GM15510 (cell line): Measurements from ENCODE around the gene MSI2.

Source experiments
- POLR2A ChIP-seq: IDR thresholded peaks from 3 replicates; pipeline ENCODE4 v1.6.1; 2011; ENCODE audit warnings: borderline replicate concordance; ENCODE audit not compliant: insufficient read length; ENCODE audit errors: extremely low read depth

The MSI2 gene

DNA sequence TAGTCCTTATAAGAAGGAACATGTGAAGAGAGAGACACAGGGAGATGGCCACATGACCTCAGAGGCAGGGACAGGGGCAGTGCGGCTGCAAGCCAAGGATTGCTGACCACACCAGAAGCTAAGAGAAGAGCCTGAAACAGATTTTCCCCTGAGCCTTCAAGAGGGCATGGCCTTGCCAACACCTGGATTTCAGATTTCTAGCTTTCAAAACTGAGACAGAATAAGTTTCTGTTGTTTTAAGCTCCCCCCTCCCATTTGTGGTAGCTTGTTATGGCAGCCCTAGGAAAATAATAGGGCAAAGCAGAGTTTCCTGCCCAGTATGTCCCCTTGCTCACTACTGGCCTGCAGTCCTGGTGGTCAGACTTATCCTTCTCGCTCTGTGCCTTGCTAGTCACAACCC is 284.3 kb downstream of the MSI2 start:
- no peak for TF ChIP-seq POLR2A

DNA sequence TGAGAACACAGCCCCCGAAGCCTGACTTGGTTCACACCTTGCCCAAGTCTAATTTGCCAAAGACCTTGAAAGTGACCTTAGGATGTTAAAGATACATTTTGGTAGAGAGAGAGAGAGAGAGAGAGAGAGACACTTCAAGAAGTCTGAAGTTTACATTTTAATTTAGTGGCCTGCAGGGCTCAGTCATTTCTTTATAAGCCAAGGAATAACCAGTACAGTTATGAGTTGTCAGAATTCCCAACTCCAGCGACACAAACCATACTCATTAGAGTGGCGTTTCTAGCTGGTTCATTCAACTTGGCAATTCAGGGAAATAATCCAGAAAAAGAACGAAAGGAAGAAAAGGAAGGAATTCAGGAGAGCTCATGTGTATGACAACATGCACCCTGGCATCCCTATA is 284.7 kb downstream of the MSI2 start:
- no peak for TF ChIP-seq POLR2A

DNA sequence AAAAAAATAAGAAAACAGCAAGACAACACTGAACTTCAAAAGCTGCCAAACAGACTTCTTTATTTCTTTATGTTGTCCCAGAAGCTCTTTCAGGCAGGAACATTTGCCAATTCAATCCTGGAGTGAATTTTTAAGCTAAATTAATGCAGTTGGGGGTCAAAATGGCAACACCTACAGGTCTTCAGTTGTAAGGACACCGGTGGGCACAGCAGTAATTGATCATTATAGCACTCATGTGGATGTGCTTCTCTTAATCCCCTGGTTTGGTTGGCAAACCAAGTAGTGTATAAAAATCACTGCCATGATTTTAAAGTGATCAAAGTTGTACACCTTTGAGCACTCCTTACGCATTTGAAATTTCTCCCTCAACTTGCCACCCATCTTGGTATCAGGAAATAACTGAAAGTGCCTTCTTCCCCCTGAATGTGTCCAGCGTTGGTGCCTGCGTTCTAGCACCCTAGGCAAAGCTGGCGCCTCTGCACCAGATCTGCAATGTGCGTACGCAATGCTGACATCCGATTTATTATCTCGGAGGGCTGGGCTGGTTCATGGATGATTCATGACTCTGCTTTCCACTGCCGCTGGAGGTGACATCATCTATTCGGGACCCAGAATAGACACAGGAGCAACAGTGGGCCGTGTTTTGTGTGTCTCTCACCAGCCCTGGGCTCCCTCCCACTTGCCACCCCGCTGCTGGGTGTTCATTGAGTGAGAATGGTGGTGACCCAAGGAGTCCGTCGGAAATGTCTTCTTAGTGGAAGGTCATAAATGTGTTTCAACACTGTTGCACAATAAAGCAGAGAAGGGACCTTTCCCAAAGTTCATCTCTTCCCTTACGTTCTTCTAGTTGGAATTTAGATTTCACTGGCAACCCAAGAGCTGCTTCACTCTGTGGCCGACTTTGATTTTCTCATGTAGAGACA is 285.4 kb downstream of the MSI2 start:
- TF ChIP-seq POLR2A, result no peak

DNA sequence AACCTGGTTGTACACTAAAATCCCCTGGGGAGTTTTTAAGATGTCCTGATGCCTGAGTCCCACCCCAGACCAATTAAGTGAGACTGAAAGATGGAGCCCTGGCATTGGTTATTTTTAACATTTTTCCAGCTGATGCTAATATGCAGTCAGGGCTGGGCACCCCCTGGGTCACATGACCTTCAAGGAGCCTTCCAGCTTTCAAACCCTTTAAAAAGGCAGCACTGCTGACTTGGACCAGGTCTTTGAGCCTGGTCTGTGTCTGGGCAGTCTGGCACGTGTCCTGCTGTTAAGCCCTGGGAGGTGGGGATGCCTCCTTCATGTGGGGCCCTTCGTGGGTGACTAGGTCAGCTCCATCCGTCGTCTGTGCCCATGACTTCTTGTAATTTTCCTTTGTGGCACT is 286.2 kb downstream of the MSI2 start:
- no peak for TF ChIP-seq POLR2A

DNA sequence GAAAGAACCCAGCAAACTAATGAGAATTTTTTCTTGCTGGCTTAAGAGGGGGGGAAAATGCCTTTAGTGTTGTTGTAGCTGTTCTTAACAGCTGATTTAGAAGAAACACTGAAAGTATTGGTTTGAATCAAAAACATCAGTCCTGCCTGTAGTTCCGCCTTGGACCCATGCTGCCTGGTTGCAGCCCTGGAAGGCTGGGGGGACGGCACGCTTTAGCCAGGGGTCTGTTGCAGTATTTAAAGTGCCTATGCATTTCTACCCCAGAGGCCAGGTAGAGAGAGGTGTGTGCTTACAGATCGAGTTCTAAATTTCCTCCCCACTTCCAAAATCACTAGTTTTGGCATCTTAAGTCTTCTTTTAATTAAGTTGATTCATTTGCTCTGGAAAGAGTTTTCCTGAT is 286.9 kb downstream of the MSI2 start:
- TF ChIP-seq POLR2A, result no peak

DNA sequence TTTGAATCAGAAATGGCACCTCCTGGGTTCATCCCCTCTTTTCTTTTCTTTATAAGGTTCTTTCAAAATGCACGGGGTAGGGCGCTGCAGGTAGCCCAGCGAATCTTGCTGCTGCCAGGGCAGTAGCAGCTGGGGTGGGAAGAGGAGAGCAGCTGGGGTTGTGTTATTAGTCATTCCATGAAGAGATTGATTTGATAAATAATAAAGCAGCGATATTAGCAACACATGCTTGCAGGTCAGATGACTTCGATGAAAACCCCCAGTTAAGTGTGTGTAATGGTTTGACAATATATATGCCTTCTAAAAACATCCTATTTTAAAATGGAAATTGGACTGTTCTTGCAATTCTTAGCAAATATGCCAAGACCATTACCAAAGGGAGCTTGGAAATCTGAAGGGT is 288.1 kb downstream of the MSI2 start:
- no peak for TF ChIP-seq POLR2A

DNA sequence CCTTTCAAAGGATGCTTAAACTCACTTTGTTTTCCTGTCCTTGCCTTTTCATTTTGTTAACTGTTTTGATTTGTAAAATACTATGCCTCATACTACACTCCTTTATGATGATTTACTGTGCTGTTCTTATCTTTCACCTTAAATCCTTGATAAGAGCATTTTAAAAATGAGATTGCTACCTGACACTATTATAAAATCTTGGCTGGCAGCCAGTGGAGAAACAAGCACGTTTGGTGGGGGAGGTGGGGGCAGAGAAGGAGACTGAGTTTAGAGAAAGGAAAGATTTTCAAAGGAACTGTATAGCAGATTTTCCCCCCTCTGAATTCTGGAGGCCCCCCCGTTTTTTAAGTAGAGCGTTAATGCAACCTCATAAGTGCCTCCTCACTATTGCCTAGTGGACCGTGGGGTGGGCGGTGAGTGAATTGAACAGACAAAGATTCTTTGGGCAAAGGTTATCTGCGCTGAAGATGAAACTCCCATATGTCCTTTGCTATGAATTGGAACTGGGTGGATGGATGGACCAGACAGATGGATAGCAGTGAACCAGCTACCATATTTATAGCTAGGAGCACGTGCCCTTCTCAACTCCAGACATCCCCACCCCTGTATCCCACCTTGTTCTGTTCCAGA is 288.6 kb downstream of the MSI2 start:
- no peak for TF ChIP-seq POLR2A

DNA sequence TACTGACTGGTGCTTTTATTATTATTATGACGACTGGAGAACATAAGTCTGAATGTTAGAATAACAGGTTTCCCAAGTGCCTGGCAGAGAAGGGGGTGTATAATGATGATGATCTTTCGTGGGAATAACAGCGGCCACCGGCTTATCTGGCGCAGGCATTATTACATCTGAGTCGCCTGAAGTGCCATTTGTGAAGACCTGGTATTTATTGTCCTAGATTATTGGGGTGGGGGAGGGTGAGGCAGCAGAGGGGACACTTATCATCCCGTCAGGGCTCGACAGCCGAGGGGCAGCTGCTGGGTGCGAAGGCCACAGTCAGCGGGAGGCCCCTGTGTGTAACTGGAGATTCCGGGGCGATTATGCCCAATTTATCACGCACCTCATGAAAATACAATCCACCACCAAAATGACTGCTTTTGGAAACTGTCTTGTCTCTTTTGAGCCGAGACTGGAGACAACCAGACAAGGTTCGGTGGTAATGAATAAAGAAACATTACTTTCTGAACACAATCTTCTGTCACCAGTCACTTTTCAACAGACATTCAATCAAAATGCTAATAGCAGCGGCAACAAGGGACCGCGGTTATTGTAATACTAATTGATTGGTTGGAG is 289.5 kb downstream of the MSI2 start:
- no peak for TF ChIP-seq POLR2A

DNA sequence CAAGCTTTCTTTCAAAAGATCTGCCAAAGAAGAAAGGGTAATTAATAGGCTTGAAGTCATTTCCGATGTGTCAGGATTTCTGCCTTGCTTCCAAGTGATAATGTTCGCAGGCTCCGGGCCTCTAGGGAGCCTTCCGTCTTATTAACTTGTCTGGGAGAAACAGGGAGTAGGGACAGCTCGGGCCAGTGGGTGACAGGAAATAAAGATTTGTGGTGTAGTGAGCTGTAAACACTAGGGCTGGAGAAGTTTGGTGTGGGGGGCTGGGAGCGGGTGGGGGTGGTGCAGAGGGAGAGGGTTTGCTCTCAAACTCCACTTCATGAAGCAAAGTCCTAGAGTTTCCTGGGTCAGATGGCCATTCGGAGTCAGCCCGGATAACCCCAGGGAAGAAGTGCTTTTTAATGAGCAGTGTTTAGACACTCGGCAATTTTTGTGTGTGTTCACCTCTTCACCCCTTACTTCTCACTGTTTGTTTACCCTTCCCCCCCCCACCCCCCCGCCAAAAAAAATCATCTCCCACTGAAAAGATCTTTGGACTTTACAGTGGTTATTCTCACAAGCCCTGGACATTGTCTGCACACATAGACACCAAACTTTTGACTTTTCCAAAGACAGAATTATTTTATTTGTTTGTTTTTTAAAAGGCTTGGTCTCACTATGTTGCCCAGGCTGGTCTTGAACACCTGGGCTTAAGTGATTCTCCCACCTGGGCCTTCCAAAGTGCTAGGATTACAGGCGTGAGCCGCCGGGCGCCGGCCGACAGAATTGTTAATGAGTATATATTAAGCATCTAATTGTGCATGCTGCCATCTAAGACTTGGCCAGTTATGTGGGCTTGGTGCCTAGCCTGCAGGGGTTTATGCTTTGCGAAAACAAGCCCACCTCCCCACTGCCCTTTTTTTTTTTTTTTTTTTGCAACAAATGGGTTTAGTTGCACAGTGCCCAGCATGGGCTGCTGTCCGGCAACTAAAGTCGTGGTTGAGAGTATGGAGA is 292.4 kb downstream of the MSI2 start:
- TF ChIP-seq POLR2A, result no peak

DNA sequence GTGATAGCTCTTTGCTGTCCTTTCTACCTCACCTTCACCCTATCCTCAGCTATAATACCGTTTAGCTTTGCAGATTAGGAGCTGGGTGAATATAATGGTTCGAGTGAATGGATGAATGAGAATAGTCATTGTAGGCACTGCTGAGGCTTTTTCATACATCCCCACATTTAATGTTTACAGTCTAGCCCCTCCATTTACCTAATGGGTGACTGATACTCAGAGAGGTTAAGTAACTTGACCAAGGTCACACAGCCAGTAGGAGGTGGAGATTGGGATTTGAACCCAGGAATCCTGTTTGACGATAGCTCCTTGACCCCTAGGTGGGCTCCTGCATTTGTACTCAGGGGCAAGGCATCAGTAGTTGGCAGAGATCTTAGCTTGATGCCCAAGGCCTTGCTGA is 293.1 kb downstream of the MSI2 start:
- TF ChIP-seq POLR2A, result no peak

DNA sequence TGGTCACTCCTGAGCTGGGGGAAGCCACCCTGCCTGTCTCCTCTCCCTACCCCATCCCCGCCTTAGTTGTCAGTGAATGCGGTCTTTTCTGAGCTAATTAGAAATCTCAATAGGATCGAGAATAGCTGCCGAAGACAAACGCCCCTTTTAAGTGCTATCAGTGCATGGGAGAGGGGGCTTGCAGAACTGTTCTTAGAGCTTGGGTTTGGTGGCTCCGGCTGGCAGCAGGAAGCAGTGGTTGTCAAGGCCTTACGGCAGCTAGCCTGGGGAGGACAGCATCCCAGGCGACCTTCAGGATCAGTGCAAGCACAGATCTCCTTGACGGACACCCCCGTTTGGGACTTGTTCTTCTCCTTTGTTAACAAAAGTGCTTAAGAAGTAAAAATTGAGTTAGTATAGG is 293.7 kb downstream of the MSI2 start:
- no peak for TF ChIP-seq POLR2A

DNA sequence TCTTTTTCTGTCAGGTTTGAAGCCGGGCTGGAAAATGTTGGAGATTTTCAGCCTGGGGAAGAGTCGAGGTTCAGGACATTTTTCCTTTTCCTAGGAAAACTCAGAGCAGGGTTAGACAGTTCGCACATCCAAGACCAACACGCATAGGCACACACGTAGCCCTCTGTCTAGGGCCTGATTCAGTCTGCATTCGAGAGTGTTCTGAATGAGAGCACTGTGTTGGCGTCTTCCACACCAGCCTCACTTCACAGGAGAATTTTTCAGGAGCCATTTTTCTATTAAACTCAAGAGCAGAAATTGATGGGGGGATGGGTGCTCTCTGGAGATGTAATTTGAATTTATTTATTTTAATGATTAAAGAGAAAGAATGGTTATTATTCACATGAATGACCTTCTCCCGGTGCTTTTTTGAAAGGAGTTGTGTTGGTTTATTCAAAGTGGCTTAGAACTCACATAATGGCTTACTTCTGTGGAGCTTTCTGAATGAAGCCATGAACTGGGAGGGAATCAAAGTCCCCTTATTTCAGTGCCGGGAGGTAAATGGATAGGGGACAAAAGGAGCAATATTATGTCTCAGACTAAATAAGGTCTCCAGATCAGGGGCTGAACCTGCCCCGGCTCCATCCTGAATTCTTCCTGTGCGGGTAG is 294.5 kb downstream of the MSI2 start:
- TF ChIP-seq POLR2A, result no peak

DNA sequence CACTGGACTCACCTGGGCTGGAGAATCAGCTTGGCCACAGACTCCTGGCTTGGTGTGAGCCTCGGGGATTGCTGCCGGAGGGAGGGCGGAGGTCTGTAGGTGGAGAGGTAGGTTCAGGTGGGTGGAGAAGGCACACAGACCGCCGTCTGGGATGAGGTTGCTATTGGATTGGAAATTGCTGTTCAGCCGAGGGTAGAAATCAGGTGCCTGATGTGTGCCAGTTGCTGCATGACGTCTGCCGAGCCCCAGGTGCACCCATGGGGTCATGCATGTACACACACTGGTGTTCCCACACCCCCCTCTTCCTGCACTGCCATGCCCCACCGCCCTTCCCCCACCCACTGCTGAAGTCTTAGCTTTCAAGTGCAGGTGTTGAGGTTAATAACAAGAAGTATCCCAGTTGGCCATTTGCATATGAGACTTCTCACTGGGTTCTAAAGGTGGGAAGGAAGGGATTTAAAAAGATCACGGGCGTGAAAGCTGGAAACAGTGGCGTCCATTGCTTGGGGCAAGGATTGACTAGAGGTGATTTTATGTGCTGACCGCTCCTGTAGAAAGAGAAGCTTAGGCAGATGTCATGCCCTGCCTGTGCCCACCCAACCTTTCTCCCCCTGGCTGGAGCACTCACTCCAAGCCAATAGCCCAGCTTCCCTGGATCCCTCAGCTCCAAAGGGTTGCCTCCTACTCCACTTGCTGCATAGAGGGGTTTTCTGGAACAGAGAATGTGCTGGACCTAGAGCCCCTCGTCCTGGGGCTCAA is 295.2 kb downstream of the MSI2 start:
- no peak for TF ChIP-seq POLR2A
